Cardiac fibroblast (primary cell): ENCODE results near the gene EPN2.

ENCODE experiments used
- DNase-seq, 2 donors: peaks; one replicate each; pipeline versions ENCODE4 v3.0.0 to v3.0.0-alpha.2; 2010; ENCODE audit warnings: low read depth in 2 of 2
- H3K4me3 ChIP-seq, 2 donors: replicated peaks in 1 of 2; 1 replicate in 1 of 2; 2 replicates in 1 of 2; pipeline ENCODE4 v1.5.1; 2011; ENCODE audit warnings: low read depth in 2 of 2, low read length in 2 of 2, mild to moderate bottlenecking in 2 of 2, moderate library complexity in 1 of 2
- CTCF ChIP-seq: IDR thresholded peaks from one replicate; pipeline ENCODE4 v1.5.1; 2011; ENCODE audit warnings: low read depth, mild to moderate bottlenecking, low read length, inconsistent platforms

Gene EPN2

GRCh38 chr17:19311421-19312215, 74.5 kb downstream of the EPN2 start:
- no peak overlapping the region for H3K4me3 ChIP-seq
- TF ChIP-seq CTCF = no peak
- DNase-seq = peak; percentile 56 to 87

GRCh38 chr17:19312406-19312805, 75.2 kb downstream of the EPN2 start:
- no peak for DNase-seq
- no peak for TF ChIP-seq CTCF
- no peak overlapping the region for H3K4me3 ChIP-seq

GRCh38 chr17:19313066-19313745, 76.0 kb downstream of the EPN2 start:
- H3K4me3 ChIP-seq = no peak overlapping the region
- no peak for TF ChIP-seq CTCF
- DNase-seq = no peak

GRCh38 chr17:19313746-19314651, 76.8 kb downstream of the EPN2 start:
- TF ChIP-seq CTCF = no peak
- peak; percentile 26 to 64 for DNase-seq
- H3K4me3 ChIP-seq = no peak overlapping the region

GRCh38 chr17:19315104-19315503, 77.9 kb downstream of the EPN2 start:
- no peak overlapping the region for H3K4me3 ChIP-seq
- DNase-seq = no peak
- no peak for TF ChIP-seq CTCF

- no peak for DNase-seq
- H3K4me3 ChIP-seq = no peak overlapping the region
- no peak for TF ChIP-seq CTCF
Measured at GRCh38 chr17:19316761-19317358, 79.7 kb downstream of the EPN2 start.
